Activated CD4-positive, CD25-positive, alpha-beta regulatory T cell treated with anti-CD3 and anti-CD28 coated beads, Interleukin-2, amount 50 U/mL, for 16 hours (primary cell): Measurements from ENCODE around the gene GALNT10.
A peak's percentile ranks its signal among the peaks of the same experiment; 100 is the strongest.

Source experiments
- DNase-seq: peaks from one replicate; pipeline ENCODE4 v3.0.0-alpha.2; 2020; ENCODE audit warnings: low read depth, low spot score

GALNT10 gene

GRCh38 chr5:154440540-154440939, 250.0 kb downstream of the GALNT10 start:
- no peak for DNase-seq

GRCh38 chr5:154442801-154443200, 252.3 kb downstream of the GALNT10 start:
- DNase-seq, result no peak

DNA sequence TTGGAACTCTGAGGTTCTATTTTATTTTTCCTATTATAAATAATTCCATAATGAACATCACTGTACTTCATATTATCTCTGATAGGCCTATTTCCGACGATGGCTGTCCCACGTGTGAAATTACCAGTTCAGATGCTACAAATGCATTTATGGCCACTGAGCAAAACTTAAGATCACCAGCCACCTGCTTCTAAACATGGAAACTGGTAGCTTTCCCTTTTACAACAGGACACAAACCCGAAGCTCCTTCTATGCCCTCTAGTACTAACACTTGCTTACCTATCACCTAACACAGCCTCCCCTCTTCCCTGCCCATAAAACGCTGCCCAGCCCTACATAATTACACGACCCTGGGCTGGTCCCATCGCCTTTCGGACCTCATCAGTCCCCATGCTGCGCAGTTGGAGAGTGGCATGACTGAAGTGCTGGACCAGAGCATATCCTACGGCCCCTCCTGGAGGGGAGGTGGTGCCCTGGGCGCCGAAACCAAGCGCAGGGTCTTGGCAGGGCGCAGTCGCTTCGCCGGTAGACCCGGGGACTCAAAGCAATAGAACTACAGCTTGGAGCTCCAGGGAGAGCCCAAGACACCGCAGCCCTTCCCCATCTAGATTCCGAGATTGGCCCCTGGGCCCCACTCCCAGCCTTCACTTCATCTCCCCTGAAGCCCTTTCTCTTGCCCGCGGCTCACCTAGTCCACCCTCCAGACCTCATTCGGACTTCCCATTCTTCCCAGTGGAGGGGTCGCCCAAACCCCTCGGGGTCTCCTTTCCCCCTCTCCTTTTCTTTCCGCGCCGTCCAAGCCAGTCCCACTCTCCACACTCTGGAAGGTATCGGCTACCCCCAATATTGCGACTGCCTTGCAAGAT, 254.3 kb downstream of the GALNT10 start:
- DNase-seq, result no peak

GRCh38 chr5:154445422-154446194, 255.1 kb downstream of the GALNT10 start, which contains the start of gene SAP30L:
Gene SAP30L, plus strand, starts transcription at chr5:154445997. Its CDS starts 608 bp downstream, at chr5:154446605.
- DNase-seq, result peak; percentile 92

GRCh38 chr5:154446195-154447088, 255.9 kb downstream of the GALNT10 start:
- DNase-seq, result no peak

- no peak for DNase-seq
These were observed 256.7 kb downstream of the GALNT10 start for GRCh38 chr5:154447089-154447725.

DNA sequence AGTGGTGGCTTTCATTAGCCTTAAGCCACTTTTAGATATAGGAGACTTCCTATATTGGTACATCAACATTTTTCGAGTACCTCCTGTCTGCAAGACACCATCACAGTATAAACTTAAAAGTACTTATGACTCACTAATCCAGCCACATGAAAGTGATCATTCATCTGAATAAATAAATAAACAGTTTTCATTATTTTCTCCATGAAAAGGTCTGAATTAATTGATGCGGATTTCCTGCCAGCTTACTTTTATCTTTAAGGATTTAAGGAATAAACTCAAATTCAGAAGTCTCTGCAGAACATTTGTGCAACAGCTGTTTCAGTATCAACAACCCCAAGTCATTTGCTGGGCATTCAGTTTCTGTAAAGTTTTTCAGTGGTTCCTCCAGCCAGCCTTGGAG, 259.3 kb downstream of the GALNT10 start:
- DNase-seq, result no peak

- DNase-seq, result no peak
These were observed 261.4 kb downstream of the GALNT10 start for GRCh38 chr5:154451957-154452356.

GRCh38 chr5:154455585-154455984, 265.1 kb downstream of the GALNT10 start:
- no peak for DNase-seq

GRCh38 chr5:154456540-154456939, 266.0 kb downstream of the GALNT10 start:
- DNase-seq, result no peak

DNA sequence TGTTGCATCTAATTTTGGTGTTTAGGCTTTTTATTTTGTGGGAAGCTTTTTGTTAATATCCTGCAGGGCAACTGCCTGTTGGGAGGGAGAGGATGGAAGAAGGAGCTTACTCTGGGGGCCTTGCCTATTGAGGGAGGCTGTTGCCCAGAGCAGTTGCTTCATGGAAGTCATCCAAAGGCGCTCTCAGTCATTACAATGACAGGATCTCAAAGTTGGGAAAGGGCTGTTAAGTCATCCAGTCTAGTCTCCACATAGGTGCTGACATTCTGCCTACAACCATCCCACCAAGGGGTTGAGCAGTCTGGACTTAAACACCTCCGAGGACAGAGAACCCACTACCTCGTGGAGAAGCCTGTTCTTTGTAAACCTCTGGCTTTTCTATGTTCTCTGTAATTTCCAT, 268.5 kb downstream of the GALNT10 start:
- no peak for DNase-seq

- no peak for DNase-seq
These were observed 269.6 kb downstream of the GALNT10 start for GRCh38 chr5:154460172-154460571.

DNA sequence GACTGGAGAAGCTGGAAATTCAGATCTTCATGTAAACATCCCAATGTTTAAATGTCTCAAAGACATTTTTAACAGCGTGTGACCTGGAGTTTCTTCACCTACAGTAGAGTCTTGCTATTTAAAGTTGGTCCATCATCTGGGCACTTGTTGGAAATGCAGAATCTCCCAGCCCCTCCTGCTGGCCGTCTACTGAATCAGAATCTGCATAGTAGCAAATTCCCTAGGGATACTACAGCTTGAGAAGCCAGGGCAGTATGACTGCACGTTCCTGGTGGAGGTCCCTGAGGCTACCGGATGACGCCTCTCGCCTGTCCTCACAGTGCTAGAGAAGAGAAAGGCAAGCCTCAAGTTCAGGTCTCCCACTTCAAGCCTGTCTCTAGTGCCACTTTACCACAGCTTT, 271.0 kb downstream of the GALNT10 start:
- no peak for DNase-seq

- DNase-seq, result no peak
These were observed 273.9 kb downstream of the GALNT10 start for GRCh38 chr5:154464438-154464837.

- DNase-seq, result no peak
These were observed 274.6 kb downstream of the GALNT10 start for GRCh38 chr5:154465169-154465568.

DNA sequence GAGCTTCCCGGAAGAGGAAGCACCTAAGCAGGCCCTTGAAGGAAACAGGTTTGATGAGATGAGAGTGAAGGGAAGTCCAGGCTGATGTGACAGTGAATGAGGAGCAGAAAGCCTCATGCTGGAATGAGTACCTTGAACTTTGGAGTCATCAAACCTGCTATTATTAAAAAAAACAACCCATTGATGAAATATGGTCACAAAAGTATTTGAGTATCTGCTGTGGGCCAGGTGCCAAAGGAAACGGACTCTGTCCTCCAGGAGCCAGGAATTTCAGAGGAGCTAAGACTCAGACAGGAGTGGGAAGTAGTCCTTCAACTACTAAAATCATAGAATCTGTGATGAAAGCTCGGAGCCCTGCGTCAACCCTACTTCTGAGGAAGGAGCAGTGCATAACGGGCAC, 275.6 kb downstream of the GALNT10 start:
- no peak for DNase-seq

- no peak for DNase-seq
These were observed 276.1 kb downstream of the GALNT10 start for GRCh38 chr5:154466671-154467070.

GRCh38 chr5:154467655-154468354, 277.3 kb downstream of the GALNT10 start:
- DNase-seq, result peak; percentile 62

- DNase-seq, result no peak
These were observed 279.6 kb downstream of the GALNT10 start for GRCh38 chr5:154470137-154470536.
